Measurements from ENCODE around the gene HOXC10.

DNA sequence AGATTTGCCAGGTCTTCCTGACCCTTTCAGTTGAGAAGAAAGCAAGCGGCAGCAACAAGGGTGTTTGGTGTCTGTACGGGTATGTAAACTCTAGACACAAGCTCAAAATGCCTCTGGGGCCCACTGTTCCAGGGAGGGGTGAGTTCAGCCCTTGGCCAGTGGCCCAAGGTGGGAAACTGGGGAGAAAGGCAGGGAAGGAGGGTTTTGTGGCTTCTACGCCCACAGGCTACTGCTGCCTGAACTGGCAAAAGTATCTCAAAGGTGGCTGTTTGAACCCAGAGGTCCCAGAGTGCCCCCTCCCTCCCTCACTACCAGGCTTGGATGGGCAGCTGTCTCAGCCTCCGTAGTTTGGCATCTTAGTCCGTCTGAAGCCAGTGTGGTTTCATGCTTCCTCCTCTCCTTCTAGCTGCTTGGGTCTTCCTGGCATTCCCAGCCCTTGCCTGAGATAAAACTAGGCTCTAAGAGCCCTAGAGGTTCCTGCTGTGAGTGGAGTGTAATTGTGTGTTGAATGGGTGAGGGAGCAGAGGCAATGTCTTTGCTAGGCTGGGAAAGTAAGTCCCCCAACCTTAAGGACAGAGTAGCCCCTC is 53.4 kb downstream of the HOXC10 start:
- no peak for TF ChIP-seq POLR2AphosphoS5 (IDR thresholded peaks at IDR 0.05; ENCODE audit: low read depth, low read length)
- no peak for TF ChIP-seq POLR2A (IDR thresholded peaks at IDR 0.05; ENCODE audit: low read depth, low read length)
- no peak for TF ChIP-seq TAF1 (IDR thresholded peaks at IDR 0.05; ENCODE audit: low read depth, low read length)

Data from GM12891 (cell line).